GM18505 (cell line): ENCODE measurements around the gene OR2H2.

Source experiments
- ATAC-seq: cut with Tn5 transposase; IDR thresholded peaks from one replicate; pipeline ENCODE4 v1.9.1; 2021; ENCODE audit not compliant: unreplicated experiment
- POLR2A ChIP-seq: IDR thresholded peaks from 4 replicates; pipeline ENCODE4 v1.6.1; 2011; ENCODE audit warnings: borderline replicate concordance; ENCODE audit not compliant: insufficient read depth, insufficient read length; ENCODE audit errors: extremely low read depth

Gene OR2H2

GRCh38 chr6:29564875-29565274 is 20.0 kb upstream of the OR2H2 start:
- no peak for TF ChIP-seq POLR2A
- peak; percentile 58 for ATAC-seq

- no peak for ATAC-seq
- no peak for TF ChIP-seq POLR2A
Measured at GRCh38 chr6:29566856-29567255, 18.1 kb upstream of the OR2H2 start.

GRCh38 chr6:29567541-29567940 is 17.4 kb upstream of the OR2H2 start:
- no peak for TF ChIP-seq POLR2A
- no peak for ATAC-seq

GRCh38 chr6:29567991-29568390 is 16.9 kb upstream of the OR2H2 start:
- ATAC-seq = no peak
- no peak for TF ChIP-seq POLR2A

GRCh38 chr6:29576056-29576455 is 8.9 kb upstream of the OR2H2 start:
- TF ChIP-seq POLR2A = no peak
- ATAC-seq = no peak

- ATAC-seq = no peak
- TF ChIP-seq POLR2A = no peak
Measured at GRCh38 chr6:29577544-29577943, 7.4 kb upstream of the OR2H2 start.

GRCh38 chr6:29589423-29590048 is 4.6 kb downstream of the OR2H2 start:
- TF ChIP-seq POLR2A = no peak
- no peak for ATAC-seq

- ATAC-seq = no peak
- no peak for TF ChIP-seq POLR2A
Measured at GRCh38 chr6:29590218-29590808, 5.4 kb downstream of the OR2H2 start.

GRCh38 chr6:29591677-29592076 is 6.8 kb downstream of the OR2H2 start:
- no peak for TF ChIP-seq POLR2A
- no peak for ATAC-seq

- ATAC-seq = no peak
- TF ChIP-seq POLR2A = no peak
Measured at GRCh38 chr6:29593199-29593855, 8.4 kb downstream of the OR2H2 start.

GRCh38 chr6:29596381-29596900 is 11.5 kb downstream of the OR2H2 start:
- TF ChIP-seq POLR2A = no peak
- no peak for ATAC-seq

GRCh38 chr6:29597184-29597583 is 12.3 kb downstream of the OR2H2 start:
- no peak for TF ChIP-seq POLR2A
- no peak for ATAC-seq

GRCh38 chr6:29598172-29598747 is 13.3 kb downstream of the OR2H2 start:
- no peak for TF ChIP-seq POLR2A
- ATAC-seq = no peak

GRCh38 chr6:29602564-29603361 is 17.8 kb downstream of the OR2H2 start:
- ATAC-seq = no peak
- no peak for TF ChIP-seq POLR2A

GRCh38 chr6:29603456-29603855 is 18.5 kb downstream of the OR2H2 start:
- ATAC-seq = no peak

More at GRCh38 chr6:29603456-29603855, 18.5 kb downstream of the OR2H2 start:
- TF ChIP-seq POLR2A = no peak
